PC-9 (cell line): ENCODE measurements around the gene SLCO2A1. TPM values are rescaled to one million over a fixed set of nuclear protein-coding genes. Genes with fewer than 3 reads are reported as not detected.

Source experiments
- BruUV-seq: library from RNA; stranded (reverse); fragments of 400-500 nt; replicated peaks from 2 replicates; lab custom pipeline; 2021; lab: Mats Ljungman, UMichigan
- CTCF ChIA-PET: fragments of 300-600 bp; sonication (Branson Sonifier 250); formaldehyde crosslinking; loops from one replicate; lab custom pipeline; 2022; ENCODE audit warnings: antibody characterized with exemption; lab: Charles Lee
- POLR2A ChIA-PET: fragments of 300-600 bp; sonication (Branson Sonifier 250); formaldehyde crosslinking; loops from one replicate; lab custom pipeline; 2022; ENCODE audit warnings: antibody characterized with exemption; ENCODE audit not compliant: unreplicated experiment; lab: Charles Lee
- DNase-seq, 2 experiments: peaks; one replicate each; pipeline versions ENCODE4 v3.0.0 to v3.0.0-alpha.2; 2015 to 2022; ENCODE audit warnings: mixed read lengths in 1 of 2
- H2AFZ ChIP-seq: fragments of 200-600 bp; sonication (generic); 2 replicates; pipeline ENCODE4 v1.8.1; 2017; ENCODE audit warnings: antibody characterized with exemption
- H3F3A ChIP-seq: fragments of 200-600 bp; sonication (generic); 2 replicates; pipeline ENCODE4 v1.8.1; 2017; ENCODE audit warnings: antibody characterized with exemption, mild to moderate bottlenecking, low read depth; ENCODE audit not compliant: insufficient read depth
- H3K27ac ChIP-seq: fragments of 200-600 bp; sonication (generic); 2 replicates; pipeline ENCODE4 v1.6.1; 2016; ENCODE audit warnings: mixed run types
- H3K27me3 ChIP-seq: fragments of 200-600 bp; sonication (generic); 2 replicates; pipeline ENCODE4 v1.6.1; 2016; ENCODE audit warnings: low read depth, mixed run types; ENCODE audit not compliant: insufficient read depth
- H3K36me3 ChIP-seq: fragments of 200-600 bp; sonication (generic); 2 replicates; pipeline ENCODE4 v1.6.1; 2016; ENCODE audit warnings: low read depth, mixed run types
- H3K4me1 ChIP-seq: fragments of 200-600 bp; sonication (generic); replicated peaks from 2 replicates; pipeline ENCODE4 v1.6.1; 2016; ENCODE audit warnings: mixed run types; ENCODE audit not compliant: insufficient read depth
- H3K4me2 ChIP-seq: fragments of 200-600 bp; sonication (generic); 2 replicates; pipeline ENCODE4 v1.6.1; 2017; ENCODE audit warnings: mixed run types
- H3K4me3 ChIP-seq: fragments of 200-600 bp; sonication (generic); 2 replicates; pipeline ENCODE4 v1.6.1; 2016; ENCODE audit warnings: mixed run types
- H3K79me2 ChIP-seq: fragments of 200-600 bp; sonication (generic); 2 replicates; pipeline ENCODE4 v1.6.1; 2017; ENCODE audit warnings: low read depth, mixed run types
- H3K9me2 ChIP-seq: fragments of 200-600 bp; sonication (generic); 2 replicates; pipeline ENCODE4 v1.8.1; 2017; ENCODE audit warnings: mild to moderate bottlenecking; ENCODE audit not compliant: insufficient read depth
- H3K9me3 ChIP-seq: fragments of 200-600 bp; sonication (generic); 2 replicates; pipeline ENCODE4 v1.8.1; 2016; ENCODE audit warnings: low read depth; ENCODE audit not compliant: insufficient read depth
- H4K20me1 ChIP-seq: fragments of 200-600 bp; sonication (generic); 2 replicates; pipeline ENCODE4 v1.8.1; 2017; ENCODE audit not compliant: insufficient read depth
- CTCF ChIP-seq: fragments of 200-600 bp; sonication (generic); conservative IDR thresholded peaks from 2 replicates; pipeline ENCODE4 v1.6.1; 2017; ENCODE audit warnings: mixed run types, antibody characterized with exemption, mild to moderate bottlenecking, moderate library complexity
- EZH2 ChIP-seq: fragments of 200-600 bp; sonication (generic); IDR thresholded peaks from 2 replicates; pipeline ENCODE4 v1.8.0; 2017; ENCODE audit warnings: antibody characterized with exemption, low read depth
- intact Hi-C: fragments of 100-400 bp; cut with micrococcal nuclease; formaldehyde crosslinking; loops from one replicate; pipeline ENCODE4 v1.10.0; 2022; ENCODE audit not compliant: unreplicated experiment
- total RNA-seq: library from RNA; stranded (reverse); gene quantifications from 2 replicates; pipeline ENCODE4 v1.2.3, GENCODE V29; 2021

Gene SLCO2A1
- total RNA-seq, 1 experiment from 2014 or later, result 0.44 TPM

- Histone ChIP-seq H3K9me3 (no peaks in the 10 kb centered on the region), H3K4me1 (no peaks in the 10 kb centered on the region), H3K27me3 (peaks cover 30% of the 10 kb centered on the region), H2AFZ (no peak overlapping the region), H3F3A (no peaks in the 10 kb centered on the region), H4K20me1 (no peaks in the 10 kb centered on the region), H3K36me3 (0 out of 2 replicates have a peak, but pooled peaks cover 4% of the 10 kb centered on the region), H3K9me2 (0 out of 2 replicates have a peak, but pooled peaks cover 4% of the 10 kb centered on the region), H3K27ac (no peak overlapping the region), H3K4me2 (no peak overlapping the region), H3K4me3 (no peak overlapping the region), H3K79me2 (no peaks in the 10 kb centered on the region)
- TF ChIP-seq CTCF, result no peak
- no peak for TF ChIP-seq EZH2
- DNase-seq, result no peak
- POLR2A ChIA-PET, result no interaction called here
- intact Hi-C loops, result no loop called here
- no TSS peak for BruUV-seq
- CTCF ChIA-PET, result no interaction called here
Observed at GRCh38 chr3:133917144-133917543, 112.6 kb downstream of the SLCO2A1 start.

- CTCF ChIA-PET, result no interaction called here
Observed at GRCh38 chr3:133915685-133916658, 113.8 kb downstream of the SLCO2A1 start.

More at GRCh38 chr3:133915685-133916658, 113.8 kb downstream of the SLCO2A1 start:
- Histone ChIP-seq H3K4me2 (no peak overlapping the region), H2AFZ (no peak overlapping the region), H3K4me3 (no peak overlapping the region), H3K27me3 (peaks cover 30% of the 10 kb centered on the region), H3K79me2 (no peaks in the 10 kb centered on the region), H4K20me1 (no peaks in the 10 kb centered on the region), H3K27ac (no peak overlapping the region), H3K36me3 (0 out of 2 replicates have a peak, but pooled peaks cover 4% of the 10 kb centered on the region), H3K9me2 (0 out of 2 replicates have a peak, but pooled peaks cover under 1% of the 10 kb centered on the region), H3K9me3 (no peaks in the 10 kb centered on the region), H3K4me1 (no peaks in the 10 kb centered on the region), H3F3A (no peaks in the 10 kb centered on the region)
- intact Hi-C loops, result no loop called here
- DNase-seq, result no peak
- TF ChIP-seq CTCF (no peak), EZH2 (no peak)
- BruUV-seq, result no TSS peak
- POLR2A ChIA-PET, result no interaction called here
